Activated T-cell treated with anti-CD3 and anti-CD28 coated beads for 24 hours (primary cell): ENCODE data around the gene FBXO31.
A peak's percentile ranks its signal among the peaks of the same experiment; 100 is the strongest.

Experiments
- DNase-seq: peaks from one replicate; pipeline ENCODE4 v3.0.0-alpha.2; 2020; ENCODE audit warnings: low read depth

FBXO31 gene

GRCh38 chr16:87327798-87328495, 55.6 kb downstream of the FBXO31 start:
- DNase-seq = no peak

GRCh38 chr16:87326151-87326571, 57.4 kb downstream of the FBXO31 start:
- no peak for DNase-seq

- no peak for DNase-seq
These were observed 58.1 kb downstream of the FBXO31 start for GRCh38 chr16:87325423-87325858.

GRCh38 chr16:87324411-87325275, 58.9 kb downstream of the FBXO31 start:
- peak; percentile 19 for DNase-seq

GRCh38 chr16:87323727-87324410, 59.7 kb downstream of the FBXO31 start:
- DNase-seq = no peak

GRCh38 chr16:87322833-87323726, 60.5 kb downstream of the FBXO31 start:
- DNase-seq = no peak

GRCh38 chr16:87322360-87322759, 61.2 kb downstream of the FBXO31 start:
- DNase-seq = no peak

GRCh38 chr16:87321336-87322107, 62.1 kb downstream of the FBXO31 start:
- DNase-seq = no peak

GRCh38 chr16:87320510-87321227, 62.9 kb downstream of the FBXO31 start:
- no peak for DNase-seq

- DNase-seq = no peak
These were observed 63.5 kb downstream of the FBXO31 start for GRCh38 chr16:87319997-87320491.

- DNase-seq = no peak
These were observed 64.6 kb downstream of the FBXO31 start for GRCh38 chr16:87319011-87319410.

- DNase-seq = peak; percentile 23
These were observed 65.6 kb downstream of the FBXO31 start for GRCh38 chr16:87317750-87318644.

GRCh38 chr16:87316923-87317749, 66.4 kb downstream of the FBXO31 start, which contains the start of gene C16orf95:
Gene C16orf95, minus strand, starts transcription at chr16:87317392. Its CDS starts 150 bp downstream, at chr16:87317242.
- DNase-seq = peak; percentile 96

GRCh38 chr16:87316450-87316922, 67.1 kb downstream of the FBXO31 start:
- no peak for DNase-seq

GRCh38 chr16:87314990-87315420, 68.6 kb downstream of the FBXO31 start:
- no peak for DNase-seq

- no peak for DNase-seq
These were observed 71.6 kb downstream of the FBXO31 start for GRCh38 chr16:87312008-87312407.

GRCh38 chr16:87311387-87311786, 72.2 kb downstream of the FBXO31 start:
- no peak for DNase-seq

GRCh38 chr16:87310610-87311009, 73.0 kb downstream of the FBXO31 start:
- DNase-seq = no peak
